ENCODE measurements around the gene PIK3CD. TPM values are rescaled to one million over a fixed set of nuclear protein-coding genes. Genes with fewer than 3 reads are reported as not detected.

PIK3CD gene
- total RNA-seq, 1 experiment from 2014 or later = 10.3 TPM

GRCh38 chr1:9735800-9736199, 84.3 kb downstream of the PIK3CD start:
- no peak for TF ChIP-seq EZH2 (IDR thresholded peaks at IDR 0.05; ENCODE audit: low read depth)
- TF ChIP-seq, protein P1, sequence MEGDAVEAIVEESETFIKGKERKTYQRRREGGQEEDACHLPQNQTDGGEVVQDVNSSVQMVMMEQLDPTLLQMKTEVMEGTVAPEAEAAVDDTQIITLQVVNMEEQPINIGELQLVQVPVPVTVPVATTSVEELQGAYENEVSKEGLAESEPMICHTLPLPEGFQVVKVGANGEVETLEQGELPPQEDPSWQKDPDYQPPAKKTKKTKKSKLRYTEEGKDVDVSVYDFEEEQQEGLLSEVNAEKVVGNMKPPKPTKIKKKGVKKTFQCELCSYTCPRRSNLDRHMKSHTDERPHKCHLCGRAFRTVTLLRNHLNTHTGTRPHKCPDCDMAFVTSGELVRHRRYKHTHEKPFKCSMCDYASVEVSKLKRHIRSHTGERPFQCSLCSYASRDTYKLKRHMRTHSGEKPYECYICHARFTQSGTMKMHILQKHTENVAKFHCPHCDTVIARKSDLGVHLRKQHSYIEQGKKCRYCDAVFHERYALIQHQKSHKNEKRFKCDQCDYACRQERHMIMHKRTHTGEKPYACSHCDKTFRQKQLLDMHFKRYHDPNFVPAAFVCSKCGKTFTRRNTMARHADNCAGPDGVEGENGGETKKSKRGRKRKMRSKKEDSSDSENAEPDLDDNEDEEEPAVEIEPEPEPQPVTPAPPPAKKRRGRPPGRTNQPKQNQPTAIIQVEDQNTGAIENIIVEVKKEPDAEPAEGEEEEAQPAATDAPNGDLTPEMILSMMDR (conservative IDR thresholded peaks at IDR 0.05) = no peak
- no TSS peak for BruUV-seq (replicated peaks)
- intact Hi-C loops (cut with micrococcal nuclease; ENCODE audit: unreplicated experiment) = no loop called here

DNA sequence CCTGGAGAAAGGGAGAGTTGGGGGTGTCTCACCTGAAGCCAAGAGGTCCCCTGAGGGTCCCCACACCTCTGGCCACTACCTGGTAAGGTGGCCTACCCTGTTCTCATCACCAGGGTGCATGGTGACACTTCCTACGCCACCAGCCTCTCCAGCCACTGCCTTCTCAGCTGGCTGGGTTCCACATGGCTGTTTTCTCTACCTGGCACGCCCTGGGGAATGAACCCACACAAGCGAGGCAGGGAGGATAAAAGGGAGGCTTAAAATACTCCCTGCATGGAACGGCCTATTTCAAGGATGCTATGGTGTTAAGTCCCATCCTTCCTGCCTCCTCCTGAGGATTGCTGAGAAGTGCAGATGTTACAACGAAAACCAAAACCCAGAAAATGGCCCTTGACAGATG, 84.7 kb downstream of the PIK3CD start:
- POLR2A ChIA-PET (ENCODE audit: unreplicated experiment) = no interaction called here
- Histone ChIP-seq H3K79me2 (ENCODE audit: low read depth) (no peaks in the 10 kb centered on the region), H3K9me3 (ENCODE audit: insufficient read depth, low read depth) (no peaks in the 10 kb centered on the region), H3K27me3 (ENCODE audit: insufficient read depth, low read depth) (no peaks in the 10 kb centered on the region), H3K9me2 (ENCODE audit: insufficient read depth) (no peaks in the 10 kb centered on the region), H3K27ac (no peak overlapping the region), H4K20me1 (ENCODE audit: insufficient read depth) (no peaks in the 10 kb centered on the region), H3K4me3 (no peak overlapping the region), H3F3A (ENCODE audit: insufficient read depth, low read depth) (no peaks in the 10 kb centered on the region), H3K36me3 (ENCODE audit: low read depth) (no peaks in the 10 kb centered on the region), H3K4me1 (replicated peaks; ENCODE audit: insufficient read depth) (no peaks in the 10 kb centered on the region), H3K4me2 (no peak overlapping the region), H2AFZ (no peak overlapping the region)
- CTCF ChIA-PET = no interaction called here
- intact Hi-C loops (cut with micrococcal nuclease; ENCODE audit: unreplicated experiment) = no loop called here
- no TSS peak for BruUV-seq (replicated peaks)
- DNase-seq = no peak
- TF ChIP-seq EZH2 (IDR thresholded peaks at IDR 0.05; ENCODE audit: low read depth) = no peak
- TF ChIP-seq, protein P1 (conservative IDR thresholded peaks at IDR 0.05) = no peak

More at GRCh38 chr1:9735800-9736199, 84.3 kb downstream of the PIK3CD start:
- no peaks in the 10 kb centered on the region for H3K36me3 ChIP-seq (ENCODE audit: low read depth)
- CTCF ChIA-PET = no interaction called here
- no peaks in the 10 kb centered on the region for H3K27me3 ChIP-seq (ENCODE audit: insufficient read depth, low read depth)
- no peak overlapping the region for H3K4me2 ChIP-seq
- no peaks in the 10 kb centered on the region for H4K20me1 ChIP-seq (ENCODE audit: insufficient read depth)
- no peak overlapping the region for H2AFZ ChIP-seq
- no peak for DNase-seq
- POLR2A ChIA-PET (ENCODE audit: unreplicated experiment) = no interaction called here
- no peaks in the 10 kb centered on the region for H3F3A ChIP-seq (ENCODE audit: insufficient read depth, low read depth)
- no peaks in the 10 kb centered on the region for H3K9me2 ChIP-seq (ENCODE audit: insufficient read depth)
- no peaks in the 10 kb centered on the region for H3K4me1 ChIP-seq (replicated peaks; ENCODE audit: insufficient read depth)
- H3K4me3 ChIP-seq = no peak overlapping the region
- no peaks in the 10 kb centered on the region for H3K9me3 ChIP-seq (ENCODE audit: insufficient read depth, low read depth)
- no peaks in the 10 kb centered on the region for H3K79me2 ChIP-seq (ENCODE audit: low read depth)
- no peak overlapping the region for H3K27ac ChIP-seq

- Histone ChIP-seq H3K4me2 (no peak overlapping the region), H3K9me2 (ENCODE audit: insufficient read depth) (no peaks in the 10 kb centered on the region), H3K27me3 (ENCODE audit: insufficient read depth, low read depth) (no peaks in the 10 kb centered on the region), H3K27ac (no peak overlapping the region), H3K79me2 (ENCODE audit: low read depth) (no peaks in the 10 kb centered on the region), H3K4me3 (no peak overlapping the region), H2AFZ (no peak overlapping the region), H3K4me1 (replicated peaks; ENCODE audit: insufficient read depth) (no peaks in the 10 kb centered on the region), H4K20me1 (ENCODE audit: insufficient read depth) (no peaks in the 10 kb centered on the region), H3F3A (ENCODE audit: insufficient read depth, low read depth) (no peaks in the 10 kb centered on the region), H3K9me3 (ENCODE audit: insufficient read depth, low read depth) (no peaks in the 10 kb centered on the region), H3K36me3 (ENCODE audit: low read depth) (no peaks in the 10 kb centered on the region)
- DNase-seq = no peak
- no TSS peak for BruUV-seq (replicated peaks)
- ChIA-PET POLR2A (ENCODE audit: unreplicated experiment) (no interaction called here), CTCF (no interaction called here)
- TF ChIP-seq EZH2 (IDR thresholded peaks at IDR 0.05; ENCODE audit: low read depth) = no peak
- TF ChIP-seq, protein P1 (conservative IDR thresholded peaks at IDR 0.05) = no peak
- intact Hi-C loops (cut with micrococcal nuclease; ENCODE audit: unreplicated experiment) = no loop called here
These were observed 85.5 kb downstream of the PIK3CD start for GRCh38 chr1:9737057-9737456.

Measured in PC-9 (cell line).